Endodermal cell (in vitro differentiated cells): ENCODE data around the gene BPHL. TPM values are rescaled to one million over a fixed set of nuclear protein-coding genes. Genes with fewer than 3 reads are reported as not detected.
A peak's percentile ranks its signal among the peaks of the same experiment; 100 is the strongest.

ENCODE experiments used
- DNase-seq: peaks from one replicate; pipeline ENCODE4 v3.0.0-alpha.2; 2017
- H3K27ac ChIP-seq: 2 replicates; pipeline ENCODE4 v1.5.1; 2013; ENCODE audit warnings: mild to moderate bottlenecking, low read depth, low read length, moderate library complexity
- H3K27me3 ChIP-seq: 2 replicates; pipeline ENCODE4 v1.6.1; 2013; ENCODE audit warnings: mild to moderate bottlenecking, low read length, moderate library complexity; ENCODE audit not compliant: insufficient read depth, control insufficient read depth, poor library complexity, severe bottlenecking
- H3K36me3 ChIP-seq: 2 replicates; pipeline ENCODE4 v1.7.0; 2013; ENCODE audit warnings: mild to moderate bottlenecking, low read length, moderate library complexity; ENCODE audit not compliant: control insufficient read depth, insufficient read depth
- H3K4me1 ChIP-seq: one replicate; pipeline ENCODE4 v1.7.0; 2013; ENCODE audit warnings: low read length; ENCODE audit not compliant: control insufficient read depth, insufficient read depth
- H3K4me3 ChIP-seq: 2 replicates; pipeline ENCODE4 v1.5.1; 2013; ENCODE audit warnings: mild to moderate bottlenecking, low read length, moderate library complexity
- H3K9ac ChIP-seq: 2 replicates; pipeline ENCODE4 v1.6.1; 2013; ENCODE audit warnings: mild to moderate bottlenecking, low read length, moderate library complexity; ENCODE audit not compliant: poor library complexity, severe bottlenecking; ENCODE audit errors: extremely low read depth
- H3K9me3 ChIP-seq: 2 replicates; pipeline ENCODE4 v1.6.1; 2013; ENCODE audit warnings: mild to moderate bottlenecking, low read length, moderate library complexity; ENCODE audit not compliant: control insufficient read depth
- H3K27ac Mint-ChIP-seq: 2 replicates; pipeline ENCODE4 v1.8.0; 2020; ENCODE audit warnings: mixed read lengths
- H3K27me3 Mint-ChIP-seq: 2 replicates; pipeline ENCODE4 v1.8.0; 2021; ENCODE audit warnings: mild to moderate bottlenecking, mixed read lengths; ENCODE audit not compliant: insufficient read depth
- H3K36me3 Mint-ChIP-seq: 2 replicates; pipeline ENCODE4 v1.8.0; 2020; ENCODE audit warnings: low read depth, mixed read lengths
- H3K4me1 Mint-ChIP-seq: 2 replicates; pipeline ENCODE4 v1.8.0; 2020; ENCODE audit warnings: mixed read lengths
- H3K4me3 Mint-ChIP-seq: 2 replicates; pipeline ENCODE4 v1.8.0; 2020; ENCODE audit warnings: mild to moderate bottlenecking, moderate library complexity, mixed read lengths
- H3K9me3 Mint-ChIP-seq: 2 replicates; pipeline ENCODE4 v1.8.0; 2020; ENCODE audit warnings: mild to moderate bottlenecking, mixed read lengths
- CTCF ChIP-seq: fragments of 200-600 bp; sonication (generic); conservative IDR thresholded peaks from 2 replicates; pipeline ENCODE4 v1.5.0; 2021; ENCODE audit warnings: antibody characterized with exemption, mild to moderate bottlenecking
- WGBS, 2 experiments: methylation state at CpG; one replicate each; pipeline versions ENCODE4 v1.1.5 to v1.1.7; 2013; ENCODE audit warnings: missing lambda C conversion rate in 2 of 2, mixed read lengths in 1 of 2; ENCODE audit not compliant: insufficient coverage in 1 of 2, insufficient read length in 1 of 2; 5-methylcytosine and 5-hydroxymethylcytosine counted together
- total RNA-seq, 2 donors: library from RNA; stranded (reverse); fragmentation: NEBNext Ultra II Directional in 1 of 2; extraction: Animal tissue kit (Norgen Biotek cat#: 25700) in 1 of 2; gene quantifications; 2 replicates in 1 of 2; 3 replicates in 1 of 2; pipeline ENCODE4 v1.2.1, GENCODE V29; 2021

Gene BPHL
- total RNA-seq, 2 donors from 2014 or later, result 42.8 to 42.9 TPM

- WGBS, 2 experiments, result 8 to 11% methylated on average over 4 to 5 of the region's 7 CpGs
- Mint-ChIP-seq H3K4me3 (peak overlapping the region; percentile 79), H3K9me3 (no peaks in the 10 kb centered on the region), H3K36me3 (no peaks in the 10 kb centered on the region), H3K27ac (peak overlapping the region; percentile 96), H3K4me1 (peaks cover 54% of the 10 kb centered on the region), H3K27me3 (no peaks in the 10 kb centered on the region)
- Histone ChIP-seq H3K4me3 (peak overlapping the region; percentile 98), H3K36me3 (no peaks in the 10 kb centered on the region), H3K27me3 (no peaks in the 10 kb centered on the region), H3K27ac (no peak overlapping the region), H3K9me3 (no peaks in the 10 kb centered on the region), H3K4me1 (peaks cover 10% of the 10 kb centered on the region), H3K9ac (peak overlapping the region; percentile 72)
- peak; percentile 71 for DNase-seq
- no peak for TF ChIP-seq CTCF
Measured at GRCh38 chr6:3162067-3162497, 43.6 kb downstream of the BPHL start.

GRCh38 chr6:3162565-3163247, 44.2 kb downstream of the BPHL start:
- no peaks in the 10 kb centered on the region for H3K36me3 ChIP-seq
- peak; percentile 91 for DNase-seq
- H3K27me3 Mint-ChIP-seq, result no peaks in the 10 kb centered on the region
- peak overlapping the region; percentile 98 for H3K4me3 ChIP-seq
- no peaks in the 10 kb centered on the region for H3K36me3 Mint-ChIP-seq
- no peaks in the 10 kb centered on the region for H3K27me3 ChIP-seq
- H3K9me3 ChIP-seq, result no peaks in the 10 kb centered on the region
- 0% methylated on average over 17 to 74 of the region's 74 CpGs for WGBS, 2 experiments
- H3K4me1 ChIP-seq, result peaks cover 10% of the 10 kb centered on the region
- peak; percentile 42 for TF ChIP-seq CTCF
- H3K4me3 Mint-ChIP-seq, result peak overlapping the region; percentile 79
- no peaks in the 10 kb centered on the region for H3K9me3 Mint-ChIP-seq
- H3K9ac ChIP-seq, result peak overlapping the region; percentile 72
- peaks cover 61% of the 10 kb centered on the region for H3K4me1 Mint-ChIP-seq
- H3K27ac Mint-ChIP-seq, result peak overlapping the region; percentile 96
- peak overlapping the region; percentile 33 for H3K27ac ChIP-seq

- DNase-seq, result no peak
- Mint-ChIP-seq H3K36me3 (no peaks in the 10 kb centered on the region), H3K4me1 (peaks cover 64% of the 10 kb centered on the region), H3K27ac (peak overlapping the region; percentile 75), H3K9me3 (no peaks in the 10 kb centered on the region), H3K4me3 (peak overlapping the region; percentile 79), H3K27me3 (no peaks in the 10 kb centered on the region)
- Histone ChIP-seq H3K27ac (no peak overlapping the region), H3K27me3 (no peaks in the 10 kb centered on the region), H3K36me3 (no peaks in the 10 kb centered on the region), H3K4me1 (peaks cover 13% of the 10 kb centered on the region), H3K9me3 (no peaks in the 10 kb centered on the region), H3K4me3 (peak overlapping the region; percentile 70), H3K9ac (no peak overlapping the region)
- WGBS, 2 experiments, result 0 to 14% methylated on average over 1 to 13 of the region's 13 CpGs
- peak; percentile 33 for TF ChIP-seq CTCF
Measured at GRCh38 chr6:3163248-3163594, 44.7 kb downstream of the BPHL start.
